Measurements from ENCODE around the gene SPR. TPM values are rescaled to one million over a fixed set of nuclear protein-coding genes. Genes with fewer than 3 reads are reported as not detected.

Gene SPR
- total and polyA plus RNA-seq, 2 donors (not counting 1 experiment from before 2014, with no cell fraction given): 9.4 to 23.3 TPM

DNA sequence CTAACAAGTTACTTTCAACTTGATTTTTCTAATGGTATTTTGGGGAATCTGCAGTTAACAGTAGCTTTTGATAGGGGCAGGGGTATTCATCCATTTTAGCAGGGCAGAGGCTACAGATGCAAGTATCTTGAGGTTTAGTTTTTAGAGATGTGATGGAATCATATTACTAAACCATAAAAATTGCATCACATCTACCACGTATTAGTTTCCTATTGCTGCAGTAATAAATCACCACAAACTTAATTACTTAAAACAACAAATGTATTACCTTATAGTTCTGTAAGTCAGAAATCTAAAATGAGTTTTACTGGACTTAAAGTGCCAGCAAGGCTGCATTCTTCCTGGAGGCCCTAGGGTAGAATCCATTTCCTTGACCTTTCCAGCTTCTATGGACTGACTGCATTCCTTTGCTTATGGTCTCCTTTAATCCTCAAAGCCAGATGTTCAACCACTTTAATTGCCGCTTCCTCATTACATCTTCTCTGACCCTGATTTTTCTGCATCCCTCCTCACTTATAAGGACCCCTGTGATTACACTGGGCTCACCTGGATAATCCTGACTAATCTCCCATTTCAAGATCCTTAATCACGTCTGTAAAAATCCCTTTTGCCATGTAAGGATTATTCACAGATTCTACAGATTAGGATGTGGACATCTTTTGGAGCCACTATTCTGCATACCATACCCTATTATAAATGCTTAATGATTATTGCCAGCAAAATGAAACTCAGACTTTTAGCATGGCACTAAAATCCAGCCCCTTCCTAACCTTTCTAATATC, 39.5 kb upstream of the SPR start:
- H3K4me3 ChIP-seq (replicated peaks in 1 of 4; ENCODE audit: control extremely low read depth in 1 of 4, insufficient read depth in 1 of 4, low read depth in 3 of 4, low read length in 4 of 4): no peak overlapping the region
- no peak for DNase-seq (ENCODE audit: low read depth in 2 of 2)
- no peak overlapping the region for H3K27ac ChIP-seq (ENCODE audit: insufficient read depth, low read length)
- H4K20me1 ChIP-seq (ENCODE audit: control insufficient read depth, extremely low read depth, insufficient read depth, low read length): no peaks in the 10 kb centered on the region
- no peaks in the 10 kb centered on the region for H3K4me1 ChIP-seq (ENCODE audit: control insufficient read depth, extremely low read depth, insufficient read depth, low read length)
- no peak overlapping the region for H2AFZ ChIP-seq (ENCODE audit: low read length)
- no peak overlapping the region for H3K4me2 ChIP-seq (ENCODE audit: extremely low read depth, insufficient read depth, low read length)
- no peaks in the 10 kb centered on the region for H3K79me2 ChIP-seq (ENCODE audit: control insufficient read depth, insufficient read depth, low read length)
- peaks cover 13% of the 10 kb centered on the region for H3K27me3 ChIP-seq (ENCODE audit: control insufficient read depth, insufficient read depth, low read length)
- H3K9ac ChIP-seq (ENCODE audit: insufficient read depth, low read length): no peak overlapping the region
- H3K36me3 ChIP-seq (ENCODE audit: control insufficient read depth, insufficient read depth, low read length): no peaks in the 10 kb centered on the region
- TF ChIP-seq EZH2 (IDR thresholded peaks at IDR 0.05; ENCODE audit: low read length, missing control alignments) (no peak), CTCF (conservative IDR thresholded peaks at IDR 0.05 in 1 of 2, IDR thresholded peaks at IDR 0.05 in 1 of 2; ENCODE audit: low read depth in 1 of 2, low read length in 2 of 2) (no peak)
- no peaks in the 10 kb centered on the region for H3K9me3 ChIP-seq (ENCODE audit: control insufficient read depth, insufficient read depth, low read depth, low read length)

- no peak for DNase-seq (ENCODE audit: low read depth in 2 of 2)
- no peak overlapping the region for H3K4me2 ChIP-seq (ENCODE audit: extremely low read depth, insufficient read depth, low read length)
- peaks cover 13% of the 10 kb centered on the region for H3K27me3 ChIP-seq (ENCODE audit: control insufficient read depth, insufficient read depth, low read length)
- no peaks in the 10 kb centered on the region for H3K4me1 ChIP-seq (ENCODE audit: control insufficient read depth, extremely low read depth, insufficient read depth, low read length)
- TF ChIP-seq CTCF (conservative IDR thresholded peaks at IDR 0.05 in 1 of 2, IDR thresholded peaks at IDR 0.05 in 1 of 2; ENCODE audit: low read depth in 1 of 2, low read length in 2 of 2) (no peak), EZH2 (IDR thresholded peaks at IDR 0.05; ENCODE audit: low read length, missing control alignments) (no peak)
- H3K36me3 ChIP-seq (ENCODE audit: control insufficient read depth, insufficient read depth, low read length): no peaks in the 10 kb centered on the region
- H3K79me2 ChIP-seq (ENCODE audit: control insufficient read depth, insufficient read depth, low read length): no peaks in the 10 kb centered on the region
- no peaks in the 10 kb centered on the region for H3K9me3 ChIP-seq (ENCODE audit: control insufficient read depth, insufficient read depth, low read depth, low read length)
- H2AFZ ChIP-seq (ENCODE audit: low read length): no peak overlapping the region
- no peak overlapping the region for H3K9ac ChIP-seq (ENCODE audit: insufficient read depth, low read length)
- no peak overlapping the region for H3K27ac ChIP-seq (ENCODE audit: insufficient read depth, low read length)
- no peak overlapping the region for H3K4me3 ChIP-seq (replicated peaks in 1 of 4; ENCODE audit: control extremely low read depth in 1 of 4, insufficient read depth in 1 of 4, low read depth in 3 of 4, low read length in 4 of 4)
- no peaks in the 10 kb centered on the region for H4K20me1 ChIP-seq (ENCODE audit: control insufficient read depth, extremely low read depth, insufficient read depth, low read length)
Observed at GRCh38 chr2:72848436-72849137, 38.6 kb upstream of the SPR start.

DNA sequence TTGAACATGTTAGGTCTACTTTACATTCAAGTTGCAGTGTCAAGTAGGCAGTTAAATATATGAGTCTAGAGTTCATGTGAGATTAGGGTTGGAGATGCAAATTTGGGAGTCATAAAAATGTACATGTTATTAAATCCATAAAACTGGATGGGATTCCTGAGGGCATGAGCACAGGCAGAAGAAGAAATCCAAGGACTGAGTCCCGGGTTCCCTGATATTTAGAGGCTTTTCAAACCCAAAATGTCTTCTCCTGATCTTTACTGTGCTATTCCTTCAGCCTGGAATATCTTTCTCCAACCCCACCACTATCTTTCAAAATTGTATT, 38.1 kb upstream of the SPR start:
- Histone ChIP-seq H3K4me1 (ENCODE audit: control insufficient read depth, extremely low read depth, insufficient read depth, low read length) (no peaks in the 10 kb centered on the region), H3K79me2 (ENCODE audit: control insufficient read depth, insufficient read depth, low read length) (no peaks in the 10 kb centered on the region), H4K20me1 (ENCODE audit: control insufficient read depth, extremely low read depth, insufficient read depth, low read length) (no peaks in the 10 kb centered on the region), H3K4me2 (ENCODE audit: extremely low read depth, insufficient read depth, low read length) (no peak overlapping the region), H3K4me3 (replicated peaks in 1 of 4; ENCODE audit: control extremely low read depth in 1 of 4, insufficient read depth in 1 of 4, low read depth in 3 of 4, low read length in 4 of 4) (no peak overlapping the region), H3K27me3 (ENCODE audit: control insufficient read depth, insufficient read depth, low read length) (peaks cover 13% of the 10 kb centered on the region), H3K36me3 (ENCODE audit: control insufficient read depth, insufficient read depth, low read length) (no peaks in the 10 kb centered on the region), H2AFZ (ENCODE audit: low read length) (no peak overlapping the region), H3K9ac (ENCODE audit: insufficient read depth, low read length) (no peak overlapping the region), H3K9me3 (ENCODE audit: control insufficient read depth, insufficient read depth, low read depth, low read length) (no peaks in the 10 kb centered on the region), H3K27ac (ENCODE audit: insufficient read depth, low read length) (no peak overlapping the region)
- TF ChIP-seq CTCF (conservative IDR thresholded peaks at IDR 0.05 in 1 of 2, IDR thresholded peaks at IDR 0.05 in 1 of 2; ENCODE audit: low read depth in 1 of 2, low read length in 2 of 2) (no peak), EZH2 (IDR thresholded peaks at IDR 0.05; ENCODE audit: low read length, missing control alignments) (no peak)
- no peak for DNase-seq (ENCODE audit: low read depth in 2 of 2)

All from fibroblast of lung (primary cell).